Panc1 (cell line): ENCODE results near the gene FOXO1.

Experiments
- POLR2AphosphoS5 ChIP-seq: IDR thresholded peaks from 2 replicates; pipeline ENCODE4 v1.6.1; 2012; ENCODE audit warnings: mild to moderate bottlenecking, low read depth, low read length, moderate library complexity
- SIN3A ChIP-seq: IDR thresholded peaks from 2 replicates; pipeline ENCODE4 v1.6.1; 2012; ENCODE audit warnings: low read depth, mild to moderate bottlenecking, low read length, moderate library complexity, borderline replicate concordance; ENCODE audit not compliant: insufficient read depth
- TCF7L2 ChIP-seq: IDR thresholded peaks from 2 replicates; pipeline ENCODE4 v1.6.1; 2011; ENCODE audit warnings: mild to moderate bottlenecking, low read depth, low read length, inconsistent platforms
- TF ChIP-seq, protein P1 (sequence below): fragments of 450-650 bp; IDR thresholded peaks from 2 replicates; pipeline ENCODE4 v1.5.1; 2017; ENCODE audit warnings: mild to moderate bottlenecking

DNA sequence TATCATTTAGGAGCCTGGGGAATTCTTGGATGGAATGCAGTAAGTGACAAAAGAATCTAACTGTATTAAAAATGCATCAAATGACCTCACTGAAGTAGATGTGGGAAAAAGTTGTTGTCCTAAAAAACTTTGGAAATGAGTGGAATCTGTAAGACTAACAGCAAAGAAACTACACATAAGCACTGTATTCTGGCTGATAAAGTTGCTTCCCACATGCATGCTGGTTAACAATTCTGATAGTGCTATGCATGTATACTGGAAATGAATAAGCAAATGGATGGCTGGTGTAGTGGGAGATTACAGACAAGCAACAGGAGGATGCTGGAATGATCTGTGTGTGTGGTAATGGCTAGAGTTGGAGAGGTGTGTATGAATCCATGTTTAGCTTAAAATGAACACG lies 138.5 kb downstream of the FOXO1 start:
- TF ChIP-seq, protein P1, sequence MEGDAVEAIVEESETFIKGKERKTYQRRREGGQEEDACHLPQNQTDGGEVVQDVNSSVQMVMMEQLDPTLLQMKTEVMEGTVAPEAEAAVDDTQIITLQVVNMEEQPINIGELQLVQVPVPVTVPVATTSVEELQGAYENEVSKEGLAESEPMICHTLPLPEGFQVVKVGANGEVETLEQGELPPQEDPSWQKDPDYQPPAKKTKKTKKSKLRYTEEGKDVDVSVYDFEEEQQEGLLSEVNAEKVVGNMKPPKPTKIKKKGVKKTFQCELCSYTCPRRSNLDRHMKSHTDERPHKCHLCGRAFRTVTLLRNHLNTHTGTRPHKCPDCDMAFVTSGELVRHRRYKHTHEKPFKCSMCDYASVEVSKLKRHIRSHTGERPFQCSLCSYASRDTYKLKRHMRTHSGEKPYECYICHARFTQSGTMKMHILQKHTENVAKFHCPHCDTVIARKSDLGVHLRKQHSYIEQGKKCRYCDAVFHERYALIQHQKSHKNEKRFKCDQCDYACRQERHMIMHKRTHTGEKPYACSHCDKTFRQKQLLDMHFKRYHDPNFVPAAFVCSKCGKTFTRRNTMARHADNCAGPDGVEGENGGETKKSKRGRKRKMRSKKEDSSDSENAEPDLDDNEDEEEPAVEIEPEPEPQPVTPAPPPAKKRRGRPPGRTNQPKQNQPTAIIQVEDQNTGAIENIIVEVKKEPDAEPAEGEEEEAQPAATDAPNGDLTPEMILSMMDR, result no peak
- TF ChIP-seq TCF7L2, result no peak
- TF ChIP-seq POLR2AphosphoS5, result no peak
- TF ChIP-seq SIN3A, result no peak
